Measurements from ENCODE around the gene ART3. TPM values are rescaled to one million over a fixed set of nuclear protein-coding genes. Genes with fewer than 3 reads are reported as not detected.

ART3 gene
- total RNA-seq, 4 donors from 2014 or later: 55.2 to 91.0 (median 83.4) TPM

DNA sequence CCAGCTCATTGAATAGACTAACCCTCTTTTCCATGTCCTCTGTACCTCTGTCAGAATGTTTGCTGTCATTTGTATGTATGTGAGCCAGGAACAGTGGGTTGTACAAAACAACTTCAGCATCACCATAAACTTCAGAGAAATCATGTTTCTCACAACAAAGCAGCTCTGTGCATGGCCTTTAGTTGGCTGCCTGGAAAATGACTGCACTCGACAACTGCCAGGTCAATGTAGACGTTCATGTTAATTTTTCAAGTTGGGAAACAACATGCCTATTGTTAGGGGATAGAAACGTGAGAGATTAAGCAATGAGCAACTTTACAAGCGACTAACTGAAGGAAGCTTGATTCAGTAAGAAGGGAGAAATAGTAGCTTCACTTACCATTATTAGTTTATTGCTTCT lies 20.8 kb upstream of the ART3 start:
- Histone ChIP-seq H3K27ac (no peak overlapping the region), H3K9me3 (no peaks in the 10 kb centered on the region), H3K27me3 (no peaks in the 10 kb centered on the region), H3K4me3 (no peak overlapping the region), H3K36me3 (no peaks in the 10 kb centered on the region), H3K4me1 (no peaks in the 10 kb centered on the region)
- ATAC-seq (no peak), DNase-seq (no peak)
- TF ChIP-seq, protein P1, sequence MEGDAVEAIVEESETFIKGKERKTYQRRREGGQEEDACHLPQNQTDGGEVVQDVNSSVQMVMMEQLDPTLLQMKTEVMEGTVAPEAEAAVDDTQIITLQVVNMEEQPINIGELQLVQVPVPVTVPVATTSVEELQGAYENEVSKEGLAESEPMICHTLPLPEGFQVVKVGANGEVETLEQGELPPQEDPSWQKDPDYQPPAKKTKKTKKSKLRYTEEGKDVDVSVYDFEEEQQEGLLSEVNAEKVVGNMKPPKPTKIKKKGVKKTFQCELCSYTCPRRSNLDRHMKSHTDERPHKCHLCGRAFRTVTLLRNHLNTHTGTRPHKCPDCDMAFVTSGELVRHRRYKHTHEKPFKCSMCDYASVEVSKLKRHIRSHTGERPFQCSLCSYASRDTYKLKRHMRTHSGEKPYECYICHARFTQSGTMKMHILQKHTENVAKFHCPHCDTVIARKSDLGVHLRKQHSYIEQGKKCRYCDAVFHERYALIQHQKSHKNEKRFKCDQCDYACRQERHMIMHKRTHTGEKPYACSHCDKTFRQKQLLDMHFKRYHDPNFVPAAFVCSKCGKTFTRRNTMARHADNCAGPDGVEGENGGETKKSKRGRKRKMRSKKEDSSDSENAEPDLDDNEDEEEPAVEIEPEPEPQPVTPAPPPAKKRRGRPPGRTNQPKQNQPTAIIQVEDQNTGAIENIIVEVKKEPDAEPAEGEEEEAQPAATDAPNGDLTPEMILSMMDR (IDR thresholded peaks at IDR 0.05 in 4 of 5, conservative IDR thresholded peaks at IDR 0.05 in 1 of 5): no peak
- in situ Hi-C loops (cut with MboI; ENCODE audit: low sequenced_read_pairs in 4 of 4) (no loop called here), intact Hi-C loops (cut with DNase I; ENCODE audit: low total_unique reads) (no loop called here)

DNA sequence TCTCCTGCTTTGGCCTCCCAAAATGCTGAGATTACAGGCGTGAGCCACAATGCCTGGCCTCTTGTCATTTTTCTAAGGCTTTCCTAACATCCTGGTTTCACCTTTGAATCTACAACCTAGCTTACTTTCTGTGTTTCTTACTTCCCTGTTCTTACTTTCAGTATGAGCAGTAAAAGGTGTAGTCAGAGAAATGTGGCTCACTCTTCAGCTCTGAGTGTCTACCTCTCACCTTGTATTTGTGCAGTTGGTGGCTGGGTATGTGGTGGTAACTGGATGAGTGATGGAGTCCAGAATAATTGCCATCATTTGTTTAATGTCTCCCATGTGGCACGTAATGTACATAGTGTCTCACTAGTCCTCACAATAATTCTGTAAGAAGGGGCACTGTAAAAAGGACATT lies 19.5 kb upstream of the ART3 start:
- no peak for ATAC-seq
- no peak for DNase-seq
- H3K27me3 ChIP-seq: no peaks in the 10 kb centered on the region
- no peak for TF ChIP-seq POLR2A (IDR thresholded peaks at IDR 0.05)
- TF ChIP-seq, protein P1 (IDR thresholded peaks at IDR 0.05 in 4 of 5, conservative IDR thresholded peaks at IDR 0.05 in 1 of 5): no peak
- H3K4me1 ChIP-seq: no peaks in the 10 kb centered on the region
- no peak overlapping the region for H3K4me3 ChIP-seq
- intact Hi-C loops (cut with DNase I; ENCODE audit: low total_unique reads) (no loop called here), in situ Hi-C loops (cut with MboI; ENCODE audit: low sequenced_read_pairs in 4 of 4) (no loop called here)
- no peaks in the 10 kb centered on the region for H3K36me3 ChIP-seq
- H3K27ac ChIP-seq: no peak overlapping the region
- H3K9me3 ChIP-seq: no peaks in the 10 kb centered on the region

DNA sequence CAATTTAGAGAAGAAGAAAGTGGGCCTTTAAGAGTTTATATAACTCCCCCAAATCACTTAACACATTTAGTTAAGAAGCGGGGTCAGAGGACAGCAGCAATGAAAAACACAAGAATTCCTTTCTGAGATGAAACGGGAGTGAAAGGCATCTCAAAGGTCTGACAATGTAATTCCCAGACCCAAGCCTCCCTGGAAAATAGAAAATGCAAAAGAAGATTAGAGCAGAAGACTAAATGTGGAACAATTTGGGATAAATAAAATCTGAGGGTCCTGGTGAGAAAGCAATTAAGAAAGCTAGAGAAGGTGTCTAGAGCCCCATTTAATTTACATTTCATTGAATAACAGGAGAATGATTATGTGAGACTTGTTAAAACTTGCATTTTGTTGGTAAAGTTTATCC lies 19.1 kb upstream of the ART3 start:
- ATAC-seq (no peak), DNase-seq (no peak)
- intact Hi-C loops (cut with DNase I; ENCODE audit: low total_unique reads): no loop called here
- H3K27me3 ChIP-seq: no peaks in the 10 kb centered on the region
- no peaks in the 10 kb centered on the region for H3K36me3 ChIP-seq
- in situ Hi-C loops (cut with MboI; ENCODE audit: low sequenced_read_pairs in 4 of 4): no loop called here
- no peak overlapping the region for H3K4me3 ChIP-seq
- no peak overlapping the region for H3K27ac ChIP-seq
- no peak for TF ChIP-seq POLR2A (IDR thresholded peaks at IDR 0.05)
- TF ChIP-seq, protein P1 (IDR thresholded peaks at IDR 0.05 in 4 of 5, conservative IDR thresholded peaks at IDR 0.05 in 1 of 5): no peak
- H3K4me1 ChIP-seq: no peaks in the 10 kb centered on the region
- H3K9me3 ChIP-seq: no peaks in the 10 kb centered on the region

DNA sequence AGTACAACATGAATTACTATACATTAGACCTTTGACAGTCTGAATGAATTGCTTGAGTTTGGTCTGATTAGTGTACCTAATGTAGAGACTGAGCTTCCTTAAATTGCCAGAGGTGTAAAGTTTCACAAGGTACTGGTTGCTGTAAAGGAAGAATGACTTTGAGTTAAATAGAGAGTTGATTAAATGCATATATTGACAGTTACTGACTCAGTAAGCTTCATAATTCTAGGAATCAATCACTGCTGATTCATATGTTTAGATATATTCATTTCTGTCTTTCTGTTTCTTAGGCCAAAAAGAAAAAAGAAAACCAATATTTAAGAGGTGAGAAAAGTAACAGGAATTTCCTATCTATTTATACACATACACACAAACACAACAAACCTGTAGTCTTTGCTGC lies 16.2 kb upstream of the ART3 start:
- in situ Hi-C loops (cut with MboI; ENCODE audit: low sequenced_read_pairs in 4 of 4): no loop called here
- H3K27me3 ChIP-seq: no peaks in the 10 kb centered on the region
- H3K36me3 ChIP-seq: no peaks in the 10 kb centered on the region
- ATAC-seq: no peak
- no peak overlapping the region for H3K4me3 ChIP-seq
- intact Hi-C loops (cut with DNase I; ENCODE audit: low total_unique reads): no loop called here
- no peaks in the 10 kb centered on the region for H3K4me1 ChIP-seq
- no peaks in the 10 kb centered on the region for H3K9me3 ChIP-seq
- H3K27ac ChIP-seq: no peak overlapping the region
- no peak for DNase-seq
- no peak for TF ChIP-seq POLR2A (IDR thresholded peaks at IDR 0.05)
- TF ChIP-seq, protein P1 (IDR thresholded peaks at IDR 0.05 in 4 of 5, conservative IDR thresholded peaks at IDR 0.05 in 1 of 5): no peak

DNA sequence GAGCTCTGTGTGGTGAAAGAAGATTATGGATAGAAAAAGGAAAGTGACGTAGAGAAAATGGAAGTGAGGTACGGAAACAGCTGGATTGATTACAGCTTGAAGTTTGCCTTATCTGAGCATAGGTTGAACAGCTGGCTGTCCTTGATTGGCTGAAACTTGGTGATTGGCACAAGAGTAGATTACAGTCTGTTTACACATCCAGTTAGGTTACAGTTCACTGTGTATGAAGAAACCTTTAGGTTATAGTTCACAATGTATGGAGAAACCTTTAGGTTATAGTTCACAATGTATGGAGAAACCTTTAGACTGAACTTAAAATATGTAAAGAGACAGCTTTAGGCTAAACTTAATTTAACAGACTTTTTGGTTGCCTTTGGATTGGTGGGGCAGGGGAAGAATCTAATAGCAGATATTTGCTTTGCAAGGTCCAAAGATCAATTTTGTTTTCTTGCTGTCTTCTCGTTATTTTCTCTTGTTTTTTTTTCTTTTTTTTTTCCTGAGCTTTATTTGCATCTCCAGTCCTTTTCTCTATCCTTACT lies 15.6 kb upstream of the ART3 start:
- intact Hi-C loops (cut with DNase I; ENCODE audit: low total_unique reads) (no loop called here), in situ Hi-C loops (cut with MboI; ENCODE audit: low sequenced_read_pairs in 4 of 4) (no loop called here)
- DNase-seq (no peak), ATAC-seq (no peak)
- TF ChIP-seq, protein P1 (IDR thresholded peaks at IDR 0.05 in 4 of 5, conservative IDR thresholded peaks at IDR 0.05 in 1 of 5): no peak
- no peak for TF ChIP-seq POLR2A (IDR thresholded peaks at IDR 0.05)
- no peaks in the 10 kb centered on the region for H3K27me3 ChIP-seq
- no peaks in the 10 kb centered on the region for H3K36me3 ChIP-seq
- no peak overlapping the region for H3K4me3 ChIP-seq
- H3K9me3 ChIP-seq: no peaks in the 10 kb centered on the region
- H3K4me1 ChIP-seq: no peaks in the 10 kb centered on the region
- no peak overlapping the region for H3K27ac ChIP-seq
